Measurements from ENCODE around the gene PRAMEF4. TPM values are rescaled to one million over a fixed set of nuclear protein-coding genes. Genes with fewer than 3 reads are reported as not detected.
"Not testable (repeated sequence)": the region's sequence is repeated elsewhere in the genome, so short reads cannot be mapped to it uniquely, and the experiment has no call there.

PRAMEF4 gene
- not detected for total RNA-seq

DNA sequence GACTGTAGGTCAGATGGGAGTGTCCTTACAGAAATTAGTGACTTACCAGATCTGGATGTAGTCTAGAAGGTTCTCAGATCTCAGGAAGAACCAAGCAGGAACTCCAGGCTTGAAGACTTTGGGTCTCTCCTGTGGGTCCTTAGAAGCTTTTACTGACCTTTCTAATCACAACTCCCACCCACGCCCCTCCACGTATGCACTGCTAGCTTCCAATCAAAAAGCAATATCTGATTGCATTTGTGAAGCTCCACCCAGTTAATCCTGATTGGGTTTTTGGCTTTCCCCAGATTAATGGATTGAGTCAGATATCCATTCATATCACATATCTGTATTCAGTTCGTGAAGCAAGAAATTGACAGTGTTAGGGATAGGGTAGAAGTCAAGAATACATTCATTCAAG is at the start of gene PRAMEF4:
PRAMEF4 (minus strand) TSS at position 101 of the 400 bp plus-strand sequence. CDS start 2,807 bp downstream, outside the sequence.
- H3K36me3 ChIP-seq, H3K27ac ChIP-seq, H3K27me3 ChIP-seq, H3K4me1 ChIP-seq, H3K4me3 ChIP-seq, H3K9me3 ChIP-seq, ATAC-seq: not testable (repeated sequence)
- 80% methylated on average over 1 of the region's 3 CpGs; no CpG with 5 or more reads in 1 of the 2 donors for WGBS, 2 donors (ENCODE audit: low coverage in 1 of 2)

- H3K9me3 ChIP-seq, H3K4me3 ChIP-seq, H3K4me1 ChIP-seq, H3K36me3 ChIP-seq, ATAC-seq, H3K27ac ChIP-seq, H3K27me3 ChIP-seq: not testable (repeated sequence)
- no CpG with 5 or more reads among the region's 5 CpGs for WGBS, 2 donors (ENCODE audit: low coverage in 1 of 2)
Observed at GRCh38 chr1:12924368-12924767, 38.4 kb upstream of the PRAMEF4 start.

DNA sequence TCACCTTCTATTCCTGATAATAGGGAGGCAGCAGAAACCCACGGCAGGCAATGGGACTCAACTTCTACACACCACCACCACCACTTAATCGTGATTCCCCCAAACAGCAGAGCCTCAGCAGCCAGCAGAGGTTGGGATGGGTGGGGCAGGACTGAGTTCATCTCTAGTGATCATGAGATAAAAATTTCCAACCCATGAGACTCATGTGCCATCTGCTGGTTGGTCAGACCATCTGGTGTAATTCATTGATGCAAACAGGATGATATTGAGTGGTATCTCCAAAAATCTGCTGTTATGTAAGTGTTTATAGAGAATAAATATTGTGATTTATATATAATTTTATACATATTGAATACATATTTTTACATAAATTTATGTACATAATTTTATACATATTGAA is 35.7 kb upstream of the PRAMEF4 start:
- H3K36me3 ChIP-seq = not testable (repeated sequence)

GRCh38 chr1:12916310-12916709 is 30.3 kb upstream of the PRAMEF4 start, which contains the start of gene PRAMEF7:
PRAMEF7 (plus strand) TSS chr1:12916610; CDS start chr1:12917693, 1,083 bp downstream.
- no CpG with 5 or more reads among the region's 1 CpG for WGBS, 2 donors (ENCODE audit: low coverage in 1 of 2)
- H3K36me3 ChIP-seq, H3K4me3 ChIP-seq, H3K9me3 ChIP-seq, H3K4me1 ChIP-seq, H3K27ac ChIP-seq, H3K27me3 ChIP-seq, ATAC-seq: not testable (repeated sequence)

More for the DNA sequence above, 35.7 kb upstream of the PRAMEF4 start:
- WGBS, 2 donors (ENCODE audit: low coverage in 1 of 2) = no CpG with 5 or more reads among the region's 2 CpGs
- H3K27ac ChIP-seq, H3K27me3 ChIP-seq, ATAC-seq, H3K4me1 ChIP-seq, H3K9me3 ChIP-seq, H3K4me3 ChIP-seq: not testable (repeated sequence)

GRCh38 chr1:12903793-12904572 is 18.0 kb upstream of the PRAMEF4 start:
- not testable (repeated sequence) for H3K4me1 ChIP-seq, H3K36me3 ChIP-seq, H3K9me3 ChIP-seq, ATAC-seq, H3K27ac ChIP-seq, H3K4me3 ChIP-seq, H3K27me3 ChIP-seq
- WGBS, 2 donors (ENCODE audit: low coverage in 1 of 2) = no CpG with 5 or more reads among the region's 5 CpGs

- H3K27ac ChIP-seq, H3K4me3 ChIP-seq, ATAC-seq, H3K4me1 ChIP-seq, H3K36me3 ChIP-seq, H3K9me3 ChIP-seq, H3K27me3 ChIP-seq: not testable (repeated sequence)
Observed at GRCh38 chr1:12899186-12899585, 13.2 kb upstream of the PRAMEF4 start.

DNA sequence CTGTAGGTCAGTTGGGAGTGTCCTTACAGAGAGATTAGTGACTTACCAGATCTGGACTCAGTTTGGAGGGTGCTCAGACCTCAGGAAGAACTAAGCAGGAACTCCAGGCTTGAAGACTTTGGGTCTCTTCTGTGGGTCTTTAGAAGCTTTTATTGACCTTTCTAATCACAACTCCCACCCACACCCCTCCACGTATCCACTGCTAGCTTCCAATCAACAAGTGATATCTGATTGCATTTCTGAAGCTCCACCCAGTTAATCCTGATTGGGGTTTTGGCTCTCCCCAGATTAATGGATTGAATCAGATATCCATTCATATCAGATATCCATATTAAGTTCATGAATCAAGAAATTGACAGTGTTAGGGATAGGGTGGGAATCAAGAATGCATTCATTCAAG is 12.2 kb upstream of the PRAMEF4 start, which contains the start of gene PRAMEF10:
PRAMEF10 (minus strand) TSS at position 101 of the 400 bp plus-strand sequence. CDS start 2,423 bp downstream, outside the sequence.
- not testable (repeated sequence) for H3K27me3 ChIP-seq, ATAC-seq, H3K36me3 ChIP-seq, H3K4me3 ChIP-seq, H3K27ac ChIP-seq, H3K9me3 ChIP-seq, H3K4me1 ChIP-seq
- no CpG with 5 or more reads among the region's 1 CpG for WGBS, 2 donors (ENCODE audit: low coverage in 1 of 2)

GRCh38 chr1:12878453-12878852 is 7.5 kb downstream of the PRAMEF4 start:
- H3K36me3 ChIP-seq, ATAC-seq, H3K4me1 ChIP-seq, H3K9me3 ChIP-seq, H3K27ac ChIP-seq, H3K27me3 ChIP-seq, H3K4me3 ChIP-seq: not testable (repeated sequence)
- WGBS, 2 donors (ENCODE audit: low coverage in 1 of 2) = 67% methylated on average over 1 of the region's 4 CpGs; no CpG with 5 or more reads in 1 of the 2 donors

- no CpG with 5 or more reads among the region's 7 CpGs for WGBS, 2 donors (ENCODE audit: low coverage in 1 of 2)
- H3K36me3 ChIP-seq, H3K4me3 ChIP-seq, H3K4me1 ChIP-seq, H3K9me3 ChIP-seq, H3K27me3 ChIP-seq, ATAC-seq, H3K27ac ChIP-seq: not testable (repeated sequence)
Observed at GRCh38 chr1:12863131-12863880, 22.7 kb downstream of the PRAMEF4 start.

DNA sequence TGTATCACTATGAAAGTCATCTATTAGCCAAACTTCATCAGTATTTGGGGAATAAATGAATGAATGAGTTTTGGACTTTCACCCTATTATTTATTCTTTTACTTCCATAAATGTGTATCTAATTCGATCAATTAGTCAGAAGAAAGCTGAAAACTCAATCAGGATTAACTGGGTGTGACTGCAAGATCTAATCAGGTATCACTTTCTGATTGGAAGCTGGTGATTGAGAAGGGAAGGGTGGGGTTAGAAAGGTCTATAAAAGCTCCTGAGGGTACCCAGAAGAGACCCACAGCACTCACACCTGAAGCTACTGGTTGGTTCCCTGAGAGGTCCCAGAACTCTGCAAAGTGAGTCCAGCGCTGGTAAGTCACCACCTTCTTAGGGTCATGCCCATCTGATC is 29.2 kb downstream of the PRAMEF4 start, which contains the start of gene PRAMEF2:
PRAMEF2 (plus strand) TSS at position 301 of the 400 bp plus-strand sequence. CDS start 1,924 bp downstream, outside the sequence.
- WGBS, 2 donors (ENCODE audit: low coverage in 1 of 2) = 72% methylated on average over 2 of the region's 2 CpGs; no CpG with 5 or more reads in 1 of the 2 donors
- not testable (repeated sequence) for H3K9me3 ChIP-seq, ATAC-seq, H3K4me1 ChIP-seq, H3K27ac ChIP-seq, H3K4me3 ChIP-seq, H3K36me3 ChIP-seq, H3K27me3 ChIP-seq
